ENCODE measurements around the gene PPIP5K2. TPM values are rescaled to one million over a fixed set of nuclear protein-coding genes. Genes with fewer than 3 reads are reported as not detected.

Gene PPIP5K2
- total RNA-seq, 6 experiments from 2014 or later = 54.9 to 75.2 (median 61.2) TPM

DNA sequence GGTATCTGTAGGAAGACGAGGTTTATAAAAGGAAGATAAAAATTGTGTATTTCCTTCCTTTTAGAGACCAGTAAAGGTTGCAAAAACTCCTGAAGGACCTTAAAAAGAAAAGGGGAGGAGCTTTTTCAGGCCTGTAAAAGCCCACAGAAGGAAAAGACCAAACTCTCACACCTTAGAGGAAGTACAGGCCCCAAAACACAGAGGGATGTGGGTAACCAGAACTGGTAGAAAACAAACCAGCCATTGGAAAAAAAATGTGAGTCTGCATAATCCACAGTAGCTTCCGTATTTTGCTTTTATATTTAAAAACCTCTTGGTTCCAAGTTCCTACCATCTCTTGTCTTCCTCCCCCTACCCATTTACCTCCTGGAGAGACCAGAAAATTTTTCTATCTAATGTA lies 8.6 kb upstream of the PPIP5K2 start:
- Mint-ChIP-seq H3K4me3 (no peak overlapping the region), H3K27me3 (ENCODE audit: insufficient read depth) (no peaks in the 10 kb centered on the region), H3K36me3 (ENCODE audit: low read depth) (no peaks in the 10 kb centered on the region), H3K4me1 (ENCODE audit: low read depth) (no peaks in the 10 kb centered on the region), H3K27ac (no peak overlapping the region), H3K9me3 (no peaks in the 10 kb centered on the region)
- TF ChIP-seq CTCF (IDR thresholded peaks at IDR 0.05) = no peak
- no peak for DNase-seq

DNA sequence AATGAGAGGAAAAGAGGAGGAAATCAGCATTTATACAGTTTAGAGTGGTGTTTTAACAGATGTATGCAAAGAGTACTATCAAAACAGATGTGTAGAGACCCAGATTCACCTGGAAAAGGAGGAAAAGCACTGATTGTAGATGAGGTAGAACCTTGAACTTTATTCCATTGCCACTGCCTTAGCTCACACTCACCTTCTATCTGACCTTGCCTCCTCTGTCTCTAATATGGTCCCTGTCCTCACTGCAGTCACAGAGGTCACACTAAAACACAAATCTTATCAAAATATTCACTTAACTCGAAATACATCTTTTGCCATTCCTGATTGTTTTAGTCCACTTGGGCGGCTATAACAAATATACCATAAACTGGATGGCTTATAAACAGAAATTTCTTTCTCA lies 7.2 kb upstream of the PPIP5K2 start:
- TF ChIP-seq CTCF (IDR thresholded peaks at IDR 0.05) = no peak
- DNase-seq = no peak

DNA sequence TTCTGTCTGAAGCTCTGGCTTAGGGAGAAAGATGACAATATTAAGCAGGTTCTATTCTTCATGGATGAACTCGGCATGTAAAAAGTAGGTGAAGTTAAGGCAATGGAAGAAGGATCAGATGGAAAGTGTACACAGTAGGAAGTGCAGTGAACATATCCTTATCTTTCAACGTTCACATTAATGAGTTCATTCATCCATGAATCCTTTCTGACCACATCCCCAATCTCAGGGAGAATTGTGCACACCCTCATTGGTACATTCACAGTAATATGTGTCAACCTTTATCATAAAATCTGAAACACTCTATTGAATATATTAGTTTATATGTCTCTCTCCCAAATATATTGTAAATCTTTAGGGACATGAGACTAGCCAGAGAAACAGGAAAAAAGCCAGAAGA lies 5.7 kb upstream of the PPIP5K2 start:
- H3K4me3 Mint-ChIP-seq = no peak overlapping the region
- no peak for DNase-seq
- no peaks in the 10 kb centered on the region for H3K27me3 Mint-ChIP-seq (ENCODE audit: insufficient read depth)
- H3K9me3 Mint-ChIP-seq = no peaks in the 10 kb centered on the region
- H3K4me1 Mint-ChIP-seq (ENCODE audit: low read depth) = peaks cover 9% of the 10 kb centered on the region
- no peaks in the 10 kb centered on the region for H3K36me3 Mint-ChIP-seq (ENCODE audit: low read depth)
- TF ChIP-seq CTCF (IDR thresholded peaks at IDR 0.05) = no peak
- no peak overlapping the region for H3K27ac Mint-ChIP-seq

More for the DNA sequence above, 7.2 kb upstream of the PPIP5K2 start:
- no peaks in the 10 kb centered on the region for H3K36me3 Mint-ChIP-seq (ENCODE audit: low read depth)
- H3K4me3 Mint-ChIP-seq = no peak overlapping the region
- H3K27me3 Mint-ChIP-seq (ENCODE audit: insufficient read depth) = no peaks in the 10 kb centered on the region
- H3K4me1 Mint-ChIP-seq (ENCODE audit: low read depth) = no peaks in the 10 kb centered on the region
- H3K27ac Mint-ChIP-seq = no peak overlapping the region
- H3K9me3 Mint-ChIP-seq = no peaks in the 10 kb centered on the region

DNA sequence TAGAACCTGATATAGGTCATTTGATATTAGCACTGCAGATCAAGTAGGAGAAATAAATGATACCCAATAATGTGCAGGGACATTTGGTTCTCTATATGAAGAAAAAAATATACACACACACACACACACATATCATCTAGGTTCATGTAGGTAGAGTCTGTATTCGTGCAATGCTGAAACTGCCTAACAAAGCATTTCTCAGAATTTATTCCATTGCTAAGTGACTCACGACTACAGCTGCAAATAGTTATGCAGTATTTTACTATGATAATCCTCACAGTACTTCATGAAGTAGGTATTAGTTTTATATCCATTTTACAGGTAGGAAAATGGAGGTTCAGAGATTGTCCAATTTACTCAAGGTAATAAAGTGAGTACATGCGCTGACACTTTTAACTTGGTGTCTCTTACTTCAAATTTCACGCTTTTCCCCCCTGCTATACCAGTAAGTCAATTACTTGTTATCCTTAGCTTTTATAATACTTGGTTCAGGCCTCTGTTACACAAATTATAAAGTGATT lies 2.6 kb upstream of the PPIP5K2 start:
- H3K36me3 Mint-ChIP-seq (ENCODE audit: low read depth) = peaks cover under 1% of the 10 kb centered on the region
- H3K27me3 Mint-ChIP-seq (ENCODE audit: insufficient read depth) = peaks cover 2% of the 10 kb centered on the region; the same call in 1 of the 2 replicates
- no peaks in the 10 kb centered on the region for H3K9me3 Mint-ChIP-seq
- H3K4me1 Mint-ChIP-seq (ENCODE audit: low read depth) = peaks cover 23% of the 10 kb centered on the region
- no peak overlapping the region for H3K4me3 Mint-ChIP-seq
- no peak for DNase-seq
- TF ChIP-seq CTCF (IDR thresholded peaks at IDR 0.05) = no peak
- no peak overlapping the region for H3K27ac Mint-ChIP-seq

DNA sequence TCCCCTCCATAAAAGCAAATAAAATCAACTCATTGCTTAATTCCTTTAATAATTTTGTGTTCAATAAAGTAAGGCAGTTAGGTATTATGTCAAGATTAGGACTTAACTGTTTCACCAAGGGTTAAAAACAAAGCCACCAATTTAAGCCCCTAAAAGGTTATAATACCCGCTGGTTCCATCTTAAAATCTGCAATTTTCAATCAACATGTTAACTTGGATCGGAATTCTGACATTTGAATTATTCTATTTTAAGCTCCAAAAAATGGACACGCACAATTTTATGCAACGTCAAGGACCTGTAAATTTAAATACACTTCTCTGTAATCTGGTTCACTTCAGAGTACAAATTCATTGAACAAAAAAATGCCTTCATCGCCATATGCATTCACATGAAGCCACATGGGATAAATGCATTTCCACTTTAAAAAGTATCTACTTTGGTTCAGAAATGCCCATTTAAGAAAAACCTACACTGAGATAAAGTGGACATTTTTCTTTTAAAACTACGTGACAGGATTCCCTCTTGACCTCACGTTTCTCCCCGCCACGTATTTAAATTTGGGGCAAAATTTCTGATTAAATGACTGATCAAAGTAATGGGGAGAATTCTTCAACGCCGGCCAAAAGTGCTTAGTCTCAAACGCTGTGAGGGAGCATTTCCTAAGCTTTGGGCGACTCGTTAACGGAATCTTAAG lies 884 bp upstream of the PPIP5K2 start:
- H3K4me3 Mint-ChIP-seq = peak overlapping the region; percentile 95
- H3K9me3 Mint-ChIP-seq = no peaks in the 10 kb centered on the region
- peak overlapping the region; percentile 99 for H3K27ac Mint-ChIP-seq
- DNase-seq = peak; percentile 2
- H3K27me3 Mint-ChIP-seq (ENCODE audit: insufficient read depth) = peaks cover 2% of the 10 kb centered on the region; the same call in 1 of the 2 replicates
- peaks cover 29% of the 10 kb centered on the region for H3K4me1 Mint-ChIP-seq (ENCODE audit: low read depth)
- no peak for TF ChIP-seq CTCF (IDR thresholded peaks at IDR 0.05)
- H3K36me3 Mint-ChIP-seq (ENCODE audit: low read depth) = peaks cover 8% of the 10 kb centered on the region

All from HFFc6 (cell line).